22Rv1 (cell line): Measurements from ENCODE around the gene PAPPA2.

Experiments
- H3K27ac ChIP-seq: fragments of 450-650 bp; 2 replicates; pipeline ENCODE4 v1.5.1; 2017
- ZFX ChIP-seq: fragments of 450-650 bp; IDR thresholded peaks from 2 replicates; pipeline ENCODE4 v1.6.1; 2017; ENCODE audit warnings: antibody characterized with exemption, borderline replicate concordance
- TF ChIP-seq, protein P1 (sequence below): fragments of 450-650 bp; IDR thresholded peaks from 2 replicates; pipeline ENCODE4 v1.5.1; 2017; ENCODE audit warnings: mild to moderate bottlenecking

The PAPPA2 gene

GRCh38 chr1:176801514-176802020 lies 338.6 kb downstream of the PAPPA2 start:
- TF ChIP-seq, protein P1, sequence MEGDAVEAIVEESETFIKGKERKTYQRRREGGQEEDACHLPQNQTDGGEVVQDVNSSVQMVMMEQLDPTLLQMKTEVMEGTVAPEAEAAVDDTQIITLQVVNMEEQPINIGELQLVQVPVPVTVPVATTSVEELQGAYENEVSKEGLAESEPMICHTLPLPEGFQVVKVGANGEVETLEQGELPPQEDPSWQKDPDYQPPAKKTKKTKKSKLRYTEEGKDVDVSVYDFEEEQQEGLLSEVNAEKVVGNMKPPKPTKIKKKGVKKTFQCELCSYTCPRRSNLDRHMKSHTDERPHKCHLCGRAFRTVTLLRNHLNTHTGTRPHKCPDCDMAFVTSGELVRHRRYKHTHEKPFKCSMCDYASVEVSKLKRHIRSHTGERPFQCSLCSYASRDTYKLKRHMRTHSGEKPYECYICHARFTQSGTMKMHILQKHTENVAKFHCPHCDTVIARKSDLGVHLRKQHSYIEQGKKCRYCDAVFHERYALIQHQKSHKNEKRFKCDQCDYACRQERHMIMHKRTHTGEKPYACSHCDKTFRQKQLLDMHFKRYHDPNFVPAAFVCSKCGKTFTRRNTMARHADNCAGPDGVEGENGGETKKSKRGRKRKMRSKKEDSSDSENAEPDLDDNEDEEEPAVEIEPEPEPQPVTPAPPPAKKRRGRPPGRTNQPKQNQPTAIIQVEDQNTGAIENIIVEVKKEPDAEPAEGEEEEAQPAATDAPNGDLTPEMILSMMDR = no peak
- no peak for TF ChIP-seq ZFX
- H3K27ac ChIP-seq = no peak overlapping the region

DNA sequence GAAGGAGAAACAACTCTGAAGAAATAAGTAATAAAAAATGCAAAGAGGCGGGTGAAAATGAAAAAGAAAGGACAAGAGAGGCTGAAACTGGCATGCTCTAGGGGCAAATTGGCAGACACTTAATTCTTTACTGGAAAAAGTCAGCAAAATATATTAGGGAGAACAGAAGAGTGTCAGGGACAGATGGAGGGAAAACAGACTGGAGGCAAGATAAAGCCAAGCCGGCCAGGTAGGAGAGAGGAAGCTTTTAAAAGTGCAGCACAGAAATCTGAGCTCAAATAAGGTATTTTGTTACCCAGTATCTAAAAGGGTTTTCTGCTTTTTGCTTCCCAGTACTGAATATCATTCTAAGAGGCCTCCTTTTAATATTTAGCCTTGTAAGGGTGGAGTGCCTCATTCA lies 339.3 kb downstream of the PAPPA2 start:
- no peak for TF ChIP-seq ZFX
- TF ChIP-seq, protein P1 = no peak

GRCh38 chr1:176803042-176803441 lies 340.1 kb downstream of the PAPPA2 start:
- no peak for TF ChIP-seq ZFX
- TF ChIP-seq, protein P1 = no peak
- no peak overlapping the region for H3K27ac ChIP-seq

More for the DNA sequence above, 339.3 kb downstream of the PAPPA2 start:
- H3K27ac ChIP-seq = no peak overlapping the region

- H3K27ac ChIP-seq = no peak overlapping the region
- TF ChIP-seq ZFX = no peak
- TF ChIP-seq, protein P1 = no peak
Observed at GRCh38 chr1:176803596-176803995, 340.6 kb downstream of the PAPPA2 start.

- no peak for TF ChIP-seq ZFX
- TF ChIP-seq, protein P1 = no peak
- no peak overlapping the region for H3K27ac ChIP-seq
Observed at GRCh38 chr1:176809292-176809691, 346.3 kb downstream of the PAPPA2 start.

DNA sequence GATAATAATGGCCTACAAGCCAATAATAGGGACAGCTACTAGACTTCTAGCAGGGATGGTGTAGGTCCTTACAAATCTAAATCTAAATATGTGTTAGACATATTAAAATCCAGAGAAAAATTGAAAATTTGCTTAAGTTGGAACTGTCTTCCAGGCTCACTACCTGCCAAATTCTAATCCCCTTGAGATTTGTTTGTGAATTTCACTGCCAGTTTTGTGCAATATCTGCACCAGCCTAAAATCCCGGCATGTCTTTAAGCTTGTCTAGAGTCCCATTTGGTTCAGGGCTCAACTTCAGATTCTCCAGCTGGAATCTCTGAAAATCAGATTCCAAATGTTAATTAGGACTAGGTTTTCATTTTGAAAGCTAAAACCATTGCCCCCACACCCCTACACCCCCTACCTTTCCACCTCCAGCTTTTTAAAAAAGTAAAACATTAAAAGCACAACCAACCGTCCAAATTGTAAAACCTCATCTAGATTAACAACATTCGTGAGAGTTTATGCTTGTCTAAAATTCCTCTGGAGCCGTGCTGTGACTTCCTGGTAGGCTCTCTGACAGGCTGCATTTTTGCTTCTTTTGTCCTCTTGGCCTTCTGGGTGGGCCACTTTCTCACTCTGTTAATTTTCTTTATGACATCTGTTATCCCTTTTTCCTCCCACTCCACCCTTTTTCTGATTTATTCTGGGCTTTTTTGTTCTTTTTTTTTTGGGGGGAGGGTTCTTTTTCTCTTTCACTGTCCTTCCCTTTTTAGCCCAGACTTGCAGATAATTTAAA lies 348.7 kb downstream of the PAPPA2 start:
- TF ChIP-seq ZFX = no peak
- TF ChIP-seq, protein P1 = no peak
- no peak overlapping the region for H3K27ac ChIP-seq

- no peak overlapping the region for H3K27ac ChIP-seq
Observed at GRCh38 chr1:176815621-176816020, 352.6 kb downstream of the PAPPA2 start.

More at GRCh38 chr1:176815621-176816020, 352.6 kb downstream of the PAPPA2 start:
- TF ChIP-seq, protein P1 = no peak
- no peak for TF ChIP-seq ZFX
